Upper lobe of right lung (tissue), 1 donor: Measurements from ENCODE around the gene ABHD11. TPM values are rescaled to one million over a fixed set of nuclear protein-coding genes. Genes with fewer than 3 reads are reported as not detected.
"Not testable (repeated sequence)": the region's sequence is repeated elsewhere in the genome, so short reads cannot be mapped to it uniquely, and the experiment has no call there.

Source experiments
- ATAC-seq: fragments of 200-7000 bp; cut with Tn5 transposase; one replicate; pipeline ENCODE4 v1.9.1; 2020; ENCODE audit warnings: mild to moderate bottlenecking, moderate library complexity
- DNase-seq: peaks from one replicate; pipeline ENCODE4 v3.0.0-alpha.2; 2020
- H3K27ac ChIP-seq: fragments of 200-600 bp; one replicate; pipeline ENCODE4 v1.8.0; 2022
- H3K27me3 ChIP-seq: fragments of 200-600 bp; one replicate; pipeline ENCODE4 v1.8.0; 2022; ENCODE audit warnings: mild to moderate bottlenecking
- H3K36me3 ChIP-seq: fragments of 200-600 bp; one replicate; pipeline ENCODE4 v1.8.0; 2022
- H3K4me1 ChIP-seq: fragments of 200-600 bp; one replicate; pipeline ENCODE4 v1.8.0; 2022
- H3K4me3 ChIP-seq: fragments of 200-600 bp; one replicate; pipeline ENCODE4 v1.8.0; 2022; ENCODE audit warnings: mild to moderate bottlenecking
- H3K9me3 ChIP-seq: fragments of 200-600 bp; one replicate; pipeline ENCODE4 v1.8.0; 2022
- intact Hi-C: fragments of 100-400 bp; cut with DNase I; formaldehyde crosslinking; loops from one replicate; pipeline ENCODE4 v1.11.0; 2022
- total RNA-seq: library from RNA; stranded (reverse); fragmentation: NEBNext Ultra II Directional; extraction: Animal tissue kit (Norgen Biotek cat#: 25700); gene quantifications from one replicate; pipeline ENCODE4 v1.2.1, GENCODE V29; 2021
- TF ChIP-seq, protein P1 (sequence below): fragments of 200-600 bp; IDR thresholded peaks from one replicate; pipeline ENCODE4 v1.8.0; 2022; ENCODE audit warnings: antibody characterized with exemption
- donor health status: DM: no; HTN: yes; CAD: no; lungs with severe emphysema.

ABHD11 gene
- total RNA-seq, 1 donor from 2014 or later, result 19.7 TPM

DNA sequence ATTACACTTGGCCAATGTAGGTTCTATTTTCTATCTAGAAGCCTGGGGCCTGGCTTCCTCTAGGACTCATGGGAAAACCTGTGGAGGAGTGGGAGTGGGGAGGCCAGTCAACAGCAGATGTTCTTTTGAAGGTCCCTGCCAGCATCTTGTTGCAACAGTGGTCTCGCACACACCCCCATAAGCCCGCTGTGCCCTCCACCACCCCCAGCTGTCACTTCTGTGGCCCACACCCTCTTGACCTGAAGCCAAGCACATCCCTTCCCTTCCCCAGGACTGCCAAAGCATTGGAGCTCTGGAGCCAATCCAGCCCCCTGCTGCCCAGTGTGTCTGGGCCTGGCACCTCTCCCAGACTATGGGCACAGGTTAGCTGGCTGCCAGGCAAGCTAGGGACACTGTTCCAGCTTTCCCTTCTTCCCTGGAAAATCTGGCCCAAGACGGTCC, 17.2 kb downstream of the ABHD11 start:
- Histone ChIP-seq H3K27ac (no peak overlapping the region), H3K27me3 (peaks cover 2% of the 10 kb centered on the region), H3K36me3 (no peaks in the 10 kb centered on the region), H3K9me3 (no peaks in the 10 kb centered on the region), H3K4me1 (peaks cover 24% of the 10 kb centered on the region), H3K4me3 (no peak overlapping the region)
- no peak for ATAC-seq
- no peak for DNase-seq
- TF ChIP-seq, protein P1, sequence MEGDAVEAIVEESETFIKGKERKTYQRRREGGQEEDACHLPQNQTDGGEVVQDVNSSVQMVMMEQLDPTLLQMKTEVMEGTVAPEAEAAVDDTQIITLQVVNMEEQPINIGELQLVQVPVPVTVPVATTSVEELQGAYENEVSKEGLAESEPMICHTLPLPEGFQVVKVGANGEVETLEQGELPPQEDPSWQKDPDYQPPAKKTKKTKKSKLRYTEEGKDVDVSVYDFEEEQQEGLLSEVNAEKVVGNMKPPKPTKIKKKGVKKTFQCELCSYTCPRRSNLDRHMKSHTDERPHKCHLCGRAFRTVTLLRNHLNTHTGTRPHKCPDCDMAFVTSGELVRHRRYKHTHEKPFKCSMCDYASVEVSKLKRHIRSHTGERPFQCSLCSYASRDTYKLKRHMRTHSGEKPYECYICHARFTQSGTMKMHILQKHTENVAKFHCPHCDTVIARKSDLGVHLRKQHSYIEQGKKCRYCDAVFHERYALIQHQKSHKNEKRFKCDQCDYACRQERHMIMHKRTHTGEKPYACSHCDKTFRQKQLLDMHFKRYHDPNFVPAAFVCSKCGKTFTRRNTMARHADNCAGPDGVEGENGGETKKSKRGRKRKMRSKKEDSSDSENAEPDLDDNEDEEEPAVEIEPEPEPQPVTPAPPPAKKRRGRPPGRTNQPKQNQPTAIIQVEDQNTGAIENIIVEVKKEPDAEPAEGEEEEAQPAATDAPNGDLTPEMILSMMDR, result no peak
- intact Hi-C loops, result no loop called here

DNA sequence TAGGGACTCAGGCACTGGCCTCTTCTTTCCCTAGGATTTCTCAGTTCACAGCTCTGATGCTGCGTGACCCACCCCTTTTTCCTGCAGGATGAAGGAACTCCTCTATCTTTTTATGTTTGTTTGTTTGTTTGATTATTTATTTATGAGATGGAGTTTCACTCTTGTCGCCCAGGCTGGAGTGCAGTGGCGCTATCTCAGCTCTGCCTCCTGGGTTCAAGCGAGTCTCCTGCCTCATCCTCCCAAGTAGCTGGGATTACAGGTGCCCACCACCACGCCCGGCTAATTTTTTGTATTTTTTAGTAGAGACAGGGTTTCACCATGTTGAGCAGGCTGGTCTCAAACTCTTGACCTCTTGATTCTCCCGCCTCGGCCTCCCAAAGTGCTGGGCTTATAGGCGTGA, 18.2 kb downstream of the ABHD11 start:
- DNase-seq, intact Hi-C loops, ATAC-seq, H3K27ac ChIP-seq, H3K9me3 ChIP-seq, H3K4me3 ChIP-seq, H3K27me3 ChIP-seq, H3K36me3 ChIP-seq: not testable (repeated sequence)
- peaks cover 24% of the 10 kb centered on the region for H3K4me1 ChIP-seq

DNA sequence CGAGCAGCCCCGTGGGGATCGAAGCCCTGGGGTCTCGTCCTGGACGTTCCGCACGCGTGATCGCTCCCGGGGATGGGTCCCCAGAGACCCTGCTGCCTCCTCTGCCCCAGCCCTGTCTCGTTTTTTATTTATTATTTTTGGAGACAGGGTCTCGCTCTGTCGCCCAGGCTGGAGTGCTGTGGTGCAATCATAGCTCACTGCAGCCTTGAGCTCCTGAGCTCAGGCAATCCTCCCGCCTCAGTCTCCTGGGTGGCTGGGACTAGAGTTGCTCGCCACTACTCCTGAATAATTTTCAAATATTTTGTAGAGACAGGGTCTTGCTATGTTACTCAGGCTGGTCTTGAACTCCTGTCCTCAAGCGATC, 18.8 kb downstream of the ABHD11 start:
- peak overlapping the region; percentile 64 for H3K4me3 ChIP-seq
- TF ChIP-seq, protein P1, result no peak
- no peaks in the 10 kb centered on the region for H3K36me3 ChIP-seq
- H3K27me3 ChIP-seq, result no peaks in the 10 kb centered on the region
- ATAC-seq (peak; percentile 14), DNase-seq (no peak)
- intact Hi-C loops, result no loop called here
- no peaks in the 10 kb centered on the region for H3K9me3 ChIP-seq
- H3K27ac ChIP-seq, result no peak overlapping the region
- peaks cover 24% of the 10 kb centered on the region for H3K4me1 ChIP-seq

DNA sequence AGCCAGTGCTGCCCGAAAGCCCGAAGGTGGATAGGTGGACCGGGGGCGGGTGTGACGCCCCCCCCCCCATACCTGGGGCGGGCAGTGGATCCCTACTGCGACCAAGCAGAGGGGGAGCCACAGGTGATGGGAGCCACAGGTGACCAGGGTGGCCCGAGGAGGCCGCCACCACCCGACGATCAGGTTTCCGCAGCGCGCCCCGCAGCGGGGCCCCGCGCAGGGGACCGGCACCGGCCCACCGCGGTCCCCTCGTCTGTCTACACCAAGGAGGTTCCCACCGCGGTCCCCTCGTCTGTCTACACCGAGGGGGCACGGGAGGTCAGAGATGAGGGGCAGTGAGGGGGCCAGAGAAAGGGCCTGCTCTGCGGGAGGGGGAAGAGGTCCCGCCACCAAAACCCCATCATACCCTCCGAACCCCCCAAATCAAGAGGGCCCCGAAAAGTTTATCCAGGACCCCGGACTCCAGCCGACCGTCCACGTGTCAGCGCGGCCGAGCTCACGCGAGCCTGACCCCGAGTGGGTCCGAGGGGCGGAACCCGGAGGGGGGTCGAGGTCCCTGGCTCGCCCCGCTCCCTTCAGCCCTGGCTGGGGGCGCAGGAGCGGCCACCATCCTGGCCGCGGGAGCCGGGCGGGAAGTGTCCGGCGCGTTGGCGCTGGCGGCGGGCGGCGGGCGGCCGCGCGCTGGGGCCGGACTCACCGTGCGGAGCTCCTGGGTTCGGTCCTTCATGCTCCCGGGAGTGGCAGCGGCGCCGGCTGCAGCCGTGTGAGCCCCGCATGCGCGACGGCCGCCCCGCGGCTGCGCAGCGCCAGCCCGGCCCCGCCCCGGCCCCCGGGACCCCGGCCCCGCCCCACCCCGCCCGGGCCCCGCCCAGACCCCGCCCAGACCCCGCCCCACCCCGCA, 19.4 kb downstream of the ABHD11 start, which contains the start of gene STX1A:
STX1A (minus strand) TSS at position 765 of the 901 bp plus-strand sequence; CDS start at position 727, 38 bp downstream.
- intact Hi-C loops, result no loop called here
- Histone ChIP-seq H3K27me3 (no peaks in the 10 kb centered on the region), H3K36me3 (no peaks in the 10 kb centered on the region), H3K27ac (no peak within 1 kb of the TSS), H3K4me1 (peaks cover 24% of the 10 kb centered on the region), H3K9me3 (no peaks in the 10 kb centered on the region), H3K4me3 (peak within 1 kb of the TSS; percentile 64)
- DNase-seq, result peak; percentile 87
- peak; percentile 94 for ATAC-seq
- TF ChIP-seq, protein P1, result no peak

DNA sequence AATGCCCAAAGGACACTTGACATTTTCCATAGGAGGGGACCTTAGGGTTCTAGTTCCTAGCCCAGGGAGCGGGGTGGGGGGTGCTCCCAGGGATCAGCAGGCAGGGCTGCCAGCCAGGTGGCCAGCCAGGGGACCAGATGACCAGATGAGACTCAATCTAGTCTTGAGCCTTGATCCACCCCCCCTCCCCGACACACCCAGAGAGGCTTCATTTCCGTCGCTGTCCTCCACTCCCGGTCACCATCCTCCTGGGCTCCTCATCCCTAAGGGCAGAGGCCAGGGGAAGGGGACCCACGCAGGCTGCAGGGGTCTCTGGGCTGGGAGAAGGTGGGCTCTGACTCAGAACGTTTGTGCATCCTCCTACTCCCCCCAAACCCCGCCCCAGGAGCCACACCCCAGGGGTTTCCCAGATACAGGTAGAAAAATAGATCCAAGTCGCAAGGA, 20.1 kb downstream of the ABHD11 start:
- intact Hi-C loops, result no loop called here

DNA sequence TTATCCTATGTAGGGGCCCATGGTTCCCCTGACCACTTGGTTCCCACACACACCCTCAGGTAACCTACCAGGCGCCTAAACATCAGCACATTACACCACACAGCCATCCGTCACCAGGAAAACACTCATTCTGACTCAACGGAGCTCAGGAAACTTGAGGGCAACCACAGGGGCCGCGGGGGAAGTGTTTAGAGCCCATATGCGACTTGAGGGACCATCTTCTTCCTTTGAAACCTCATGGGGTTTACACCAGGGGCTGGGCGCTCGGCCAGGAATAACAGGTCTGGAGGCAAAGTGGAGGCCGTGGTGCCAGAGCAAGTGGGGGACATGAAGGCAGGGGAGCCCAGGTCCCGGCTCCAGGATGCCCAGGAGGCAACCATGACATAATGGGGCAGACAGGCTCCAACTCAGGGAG, 20.6 kb downstream of the ABHD11 start:
- Histone ChIP-seq H3K36me3 (no peaks in the 10 kb centered on the region), H3K27me3 (no peaks in the 10 kb centered on the region), H3K4me3 (peak overlapping the region; percentile 64), H3K9me3 (no peaks in the 10 kb centered on the region), H3K27ac (no peak overlapping the region), H3K4me1 (peaks cover 24% of the 10 kb centered on the region)
- DNase-seq (no peak), ATAC-seq (no peak)
- intact Hi-C loops, result no loop called here
- TF ChIP-seq, protein P1, result no peak

More for the DNA sequence above, 20.1 kb downstream of the ABHD11 start:
- DNase-seq (no peak), ATAC-seq (no peak)
- TF ChIP-seq, protein P1, result no peak
- H3K9me3 ChIP-seq, result no peaks in the 10 kb centered on the region
- peak overlapping the region; percentile 64 for H3K4me3 ChIP-seq
- H3K27me3 ChIP-seq, result no peaks in the 10 kb centered on the region
- H3K4me1 ChIP-seq, result peaks cover 24% of the 10 kb centered on the region
- H3K36me3 ChIP-seq, result no peaks in the 10 kb centered on the region
- no peak overlapping the region for H3K27ac ChIP-seq
